MM.1S (cell line): Measurements from ENCODE around the gene GNA14.

Experiments used
- DNase-seq: peaks from one replicate; pipeline ENCODE4 v3.0.0-alpha.2; 2015
- H2AFZ ChIP-seq: fragments of 300-600 bp; sonication (generic); 2 replicates; pipeline ENCODE4 v1.6.0; 2016; ENCODE audit warnings: antibody characterized with exemption, low read length
- H3F3A ChIP-seq: fragments of 300-600 bp; sonication (generic); 2 replicates; pipeline ENCODE4 v1.6.1; 2016; ENCODE audit warnings: mild to moderate bottlenecking, antibody characterized with exemption, low read length, moderate library complexity, mixed read lengths; ENCODE audit not compliant: insufficient read depth
- H3K27ac ChIP-seq: fragments of 300-600 bp; sonication (generic); 2 replicates; pipeline ENCODE4 v1.5.1; 2016; ENCODE audit warnings: mild to moderate bottlenecking, low read length
- H3K27me3 ChIP-seq: fragments of 300-600 bp; sonication (generic); replicated peaks from 2 replicates; pipeline ENCODE4 v1.6.0; 2016; ENCODE audit warnings: low read length; ENCODE audit not compliant: insufficient read depth
- H3K36me3 ChIP-seq: fragments of 300-600 bp; sonication (generic); replicated peaks from 2 replicates; pipeline ENCODE4 v1.6.1; 2016; ENCODE audit warnings: mild to moderate bottlenecking, low read length, mixed read lengths; ENCODE audit not compliant: insufficient read depth
- H3K4me1 ChIP-seq: fragments of 300-600 bp; sonication (generic); 2 replicates; pipeline ENCODE4 v1.6.1; 2016; ENCODE audit warnings: low read length, mixed read lengths
- H3K4me2 ChIP-seq: fragments of 300-600 bp; sonication (generic); 2 replicates; pipeline ENCODE4 v1.6.0; 2016; ENCODE audit warnings: low read depth, low read length
- H3K4me3 ChIP-seq: fragments of 300-600 bp; sonication (generic); 2 replicates; pipeline ENCODE4 v1.5.1; 2016; ENCODE audit warnings: low read length, mixed read lengths
- H3K79me2 ChIP-seq: fragments of 300-600 bp; sonication (generic); 2 replicates; pipeline ENCODE4 v1.6.1; 2016; ENCODE audit warnings: mixed run types, low read length, mixed read lengths
- H3K9ac ChIP-seq: fragments of 300-600 bp; sonication (generic); 2 replicates; pipeline ENCODE4 v1.6.1; 2016; ENCODE audit warnings: low read length, mixed read lengths
- H3K9me2 ChIP-seq: fragments of 300-600 bp; sonication (generic); replicated peaks from 2 replicates; pipeline ENCODE4 v1.6.1; 2016; ENCODE audit warnings: mild to moderate bottlenecking, low read length, mixed read lengths; ENCODE audit not compliant: insufficient read depth
- H3K9me3 ChIP-seq: fragments of 300-600 bp; sonication (generic); replicated peaks from 2 replicates; pipeline ENCODE4 v1.6.1; 2016; ENCODE audit warnings: mild to moderate bottlenecking, low read length, mixed read lengths; ENCODE audit not compliant: insufficient read depth
- H4K20me1 ChIP-seq: fragments of 300-600 bp; sonication (generic); 2 replicates; pipeline ENCODE4 v1.6.1; 2016; ENCODE audit warnings: mild to moderate bottlenecking, low read length, moderate library complexity, mixed read lengths; ENCODE audit not compliant: insufficient read depth
- EZH2 ChIP-seq: fragments of 300-600 bp; sonication (generic); optimal IDR thresholded peaks from 2 replicates; pipeline ENCODE3; 2017; ENCODE audit warnings: low read depth, mild to moderate bottlenecking, antibody characterized with exemption, low read length, mixed read lengths
- EZH2phosphoT487 ChIP-seq: fragments of 300-600 bp; sonication (generic); IDR thresholded peaks from 2 replicates; pipeline ENCODE4 v1.6.1; 2018; ENCODE audit warnings: antibody characterized with exemption, low read length
- TF ChIP-seq, protein P1 (sequence below): fragments of 300-600 bp; sonication (generic); IDR thresholded peaks from 2 replicates; pipeline ENCODE4 v1.5.1; 2016; ENCODE audit warnings: antibody characterized with exemption, low read length, mixed read lengths

Gene GNA14

DNA sequence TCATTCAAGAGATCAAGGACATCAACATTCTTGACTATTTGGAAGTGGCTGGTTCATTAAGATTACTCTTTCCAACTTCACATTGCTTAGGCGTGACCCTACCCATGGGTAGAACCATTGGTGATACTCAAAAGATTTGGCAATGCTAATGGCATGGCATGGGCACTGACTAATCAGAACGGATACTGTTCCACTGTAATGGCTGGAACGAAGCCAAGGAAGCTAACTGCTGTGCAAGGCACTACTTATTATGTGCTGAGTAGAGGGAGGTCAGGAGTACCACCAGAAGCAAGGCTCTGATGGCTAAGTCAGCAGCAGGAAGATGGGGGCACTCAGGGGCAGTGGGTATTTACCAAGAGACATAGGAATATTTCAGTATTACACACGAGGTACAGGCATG, 31.9 kb downstream of the GNA14 start:
- DNase-seq: no peak
- Histone ChIP-seq H3K9me2 (no peaks in the 10 kb centered on the region), H4K20me1 (no peaks in the 10 kb centered on the region), H3K4me2 (no peak overlapping the region), H3K4me3 (no peak overlapping the region), H3K27ac (no peak overlapping the region), H3K79me2 (no peaks in the 10 kb centered on the region), H3F3A (no peaks in the 10 kb centered on the region), H3K27me3 (no peaks in the 10 kb centered on the region), H3K9ac (no peak overlapping the region), H3K4me1 (no peaks in the 10 kb centered on the region), H2AFZ (no peak overlapping the region), H3K9me3 (no peaks in the 10 kb centered on the region), H3K36me3 (no peaks in the 10 kb centered on the region)
- TF ChIP-seq, protein P1, sequence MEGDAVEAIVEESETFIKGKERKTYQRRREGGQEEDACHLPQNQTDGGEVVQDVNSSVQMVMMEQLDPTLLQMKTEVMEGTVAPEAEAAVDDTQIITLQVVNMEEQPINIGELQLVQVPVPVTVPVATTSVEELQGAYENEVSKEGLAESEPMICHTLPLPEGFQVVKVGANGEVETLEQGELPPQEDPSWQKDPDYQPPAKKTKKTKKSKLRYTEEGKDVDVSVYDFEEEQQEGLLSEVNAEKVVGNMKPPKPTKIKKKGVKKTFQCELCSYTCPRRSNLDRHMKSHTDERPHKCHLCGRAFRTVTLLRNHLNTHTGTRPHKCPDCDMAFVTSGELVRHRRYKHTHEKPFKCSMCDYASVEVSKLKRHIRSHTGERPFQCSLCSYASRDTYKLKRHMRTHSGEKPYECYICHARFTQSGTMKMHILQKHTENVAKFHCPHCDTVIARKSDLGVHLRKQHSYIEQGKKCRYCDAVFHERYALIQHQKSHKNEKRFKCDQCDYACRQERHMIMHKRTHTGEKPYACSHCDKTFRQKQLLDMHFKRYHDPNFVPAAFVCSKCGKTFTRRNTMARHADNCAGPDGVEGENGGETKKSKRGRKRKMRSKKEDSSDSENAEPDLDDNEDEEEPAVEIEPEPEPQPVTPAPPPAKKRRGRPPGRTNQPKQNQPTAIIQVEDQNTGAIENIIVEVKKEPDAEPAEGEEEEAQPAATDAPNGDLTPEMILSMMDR: no peak
- TF ChIP-seq EZH2phosphoT487 (no peak), EZH2 (no peak)

DNA sequence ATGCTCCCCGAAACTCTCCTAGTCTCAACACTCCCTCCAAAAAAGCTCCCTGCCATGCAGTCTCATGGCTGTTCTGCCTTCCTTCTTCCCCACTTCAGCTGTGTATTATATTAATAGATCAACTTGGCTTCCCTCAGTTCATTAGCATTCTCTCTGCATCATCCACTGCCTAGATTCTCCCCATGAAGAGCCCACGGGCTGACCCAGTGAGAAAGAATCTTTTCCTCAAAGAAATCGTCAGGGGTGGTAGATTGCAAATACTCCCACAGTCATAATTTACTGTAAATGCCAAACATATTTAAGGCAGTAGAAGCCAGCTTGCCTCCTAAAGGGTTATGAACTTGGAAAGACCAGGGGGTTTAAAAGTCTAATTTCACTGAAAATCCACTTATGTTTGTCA, 33.5 kb downstream of the GNA14 start:
- no peaks in the 10 kb centered on the region for H3K9me3 ChIP-seq
- H3K27me3 ChIP-seq: no peaks in the 10 kb centered on the region
- TF ChIP-seq EZH2: no peak
- no peak for TF ChIP-seq EZH2phosphoT487
- TF ChIP-seq, protein P1: no peak
- no peak overlapping the region for H3K27ac ChIP-seq
- H3K9me2 ChIP-seq: no peaks in the 10 kb centered on the region
- no peaks in the 10 kb centered on the region for H3K79me2 ChIP-seq
- no peak overlapping the region for H2AFZ ChIP-seq
- no peak overlapping the region for H3K4me2 ChIP-seq
- no peaks in the 10 kb centered on the region for H4K20me1 ChIP-seq
- H3K4me1 ChIP-seq: no peaks in the 10 kb centered on the region
- DNase-seq: no peak
- no peaks in the 10 kb centered on the region for H3F3A ChIP-seq
- no peaks in the 10 kb centered on the region for H3K36me3 ChIP-seq
- H3K4me3 ChIP-seq: no peak overlapping the region
- no peak overlapping the region for H3K9ac ChIP-seq

DNA sequence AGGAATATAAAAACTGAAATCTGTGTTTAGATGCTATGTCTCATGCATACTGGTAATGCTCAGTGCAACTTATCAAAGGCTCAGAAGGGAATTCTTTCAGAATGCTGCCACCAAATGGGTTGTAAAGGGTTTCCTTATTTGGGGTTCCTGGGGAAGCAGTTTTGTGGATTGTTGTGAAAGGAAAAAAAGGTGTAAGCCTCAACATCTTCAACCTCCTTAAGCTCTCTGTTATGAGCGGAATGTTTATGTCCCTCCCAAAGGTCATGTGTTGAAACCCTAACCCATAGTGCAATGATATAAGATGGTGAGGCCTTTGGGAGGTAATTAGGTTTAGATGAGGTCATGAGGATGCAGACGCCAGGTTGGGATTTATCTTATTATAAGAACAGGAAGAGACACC, 41.6 kb downstream of the GNA14 start:
- no peaks in the 10 kb centered on the region for H3K79me2 ChIP-seq
- H2AFZ ChIP-seq: no peak overlapping the region
- no peaks in the 10 kb centered on the region for H3K9me3 ChIP-seq
- TF ChIP-seq EZH2phosphoT487 (no peak), EZH2 (no peak)
- TF ChIP-seq, protein P1: no peak
- no peaks in the 10 kb centered on the region for H3K36me3 ChIP-seq
- no peak overlapping the region for H3K9ac ChIP-seq
- no peak overlapping the region for H3K4me2 ChIP-seq
- H3K27me3 ChIP-seq: no peaks in the 10 kb centered on the region
- no peak for DNase-seq
- H4K20me1 ChIP-seq: no peaks in the 10 kb centered on the region
- H3K4me3 ChIP-seq: no peak overlapping the region
- H3K27ac ChIP-seq: no peak overlapping the region
- H3K9me2 ChIP-seq: no peaks in the 10 kb centered on the region
- no peaks in the 10 kb centered on the region for H3K4me1 ChIP-seq
- no peaks in the 10 kb centered on the region for H3F3A ChIP-seq
